Activated naive CD4-positive, alpha-beta T cell (primary cell): ENCODE results near the gene MMRN1.

Experiments used
- DNase-seq, 4 experiments: peaks; one replicate each; lab custom pipeline; 2025; lab: John Stamatoyannopoulos, UW

The MMRN1 gene

GRCh38 chr4:89906777-89907521 is 12.3 kb downstream of the MMRN1 start:
- no peak for DNase-seq

- DNase-seq: no peak
These were observed 15.2 kb downstream of the MMRN1 start for GRCh38 chr4:89909889-89910288.

GRCh38 chr4:89913623-89914022 is 19.0 kb downstream of the MMRN1 start:
- no peak for DNase-seq

GRCh38 chr4:89914609-89915550 is 20.2 kb downstream of the MMRN1 start:
- DNase-seq: no peak

GRCh38 chr4:89915937-89916336 is 21.3 kb downstream of the MMRN1 start:
- no peak for DNase-seq

GRCh38 chr4:89922848-89923416 is 28.3 kb downstream of the MMRN1 start:
- DNase-seq: no peak

- no peak for DNase-seq
These were observed 34.2 kb downstream of the MMRN1 start for GRCh38 chr4:89928838-89929237.

- DNase-seq: no peak
These were observed 34.9 kb downstream of the MMRN1 start for GRCh38 chr4:89929425-89930159.

- no peak for DNase-seq
These were observed 44.9 kb downstream of the MMRN1 start for GRCh38 chr4:89939546-89939945.

- no peak for DNase-seq
These were observed 45.3 kb downstream of the MMRN1 start for GRCh38 chr4:89939994-89940393.

- DNase-seq: no peak
These were observed 48.2 kb downstream of the MMRN1 start for GRCh38 chr4:89942811-89943210.

GRCh38 chr4:89949782-89950387 is 55.2 kb downstream of the MMRN1 start:
- no peak for DNase-seq

- DNase-seq: no peak
These were observed 57.8 kb downstream of the MMRN1 start for GRCh38 chr4:89952458-89952857.

GRCh38 chr4:89954906-89955695 is 60.4 kb downstream of the MMRN1 start:
- DNase-seq: no peak

- no peak for DNase-seq
These were observed 62.6 kb downstream of the MMRN1 start for GRCh38 chr4:89957046-89957926.

GRCh38 chr4:89981789-89982334 is 87.2 kb downstream of the MMRN1 start:
- DNase-seq: no peak

GRCh38 chr4:89988268-89988667 is 93.6 kb downstream of the MMRN1 start:
- no peak for DNase-seq

- no peak for DNase-seq
These were observed 98.1 kb downstream of the MMRN1 start for GRCh38 chr4:89992744-89993143.

- no peak for DNase-seq
These were observed 99.7 kb downstream of the MMRN1 start for GRCh38 chr4:89994176-89994873.
